HG03066 (cell line): ENCODE measurements around the gene CLIC4.
"Not testable (repeated sequence)": the region's sequence is repeated elsewhere in the genome, so short reads cannot be mapped to it uniquely, and the experiment has no call there.

Experiments
- ATAC-seq: cut with Tn5 transposase; IDR thresholded peaks from one replicate; pipeline ENCODE4 v1.9.1; 2021; ENCODE audit warnings: low read depth; ENCODE audit not compliant: unreplicated experiment

Gene CLIC4

GRCh38 chr1:24743404-24744211 is 1.6 kb upstream of the CLIC4 start:
- no peak for ATAC-seq

GRCh38 chr1:24745711-24746413 is 615 bp downstream of the CLIC4 start:
- ATAC-seq = no peak

- no peak for ATAC-seq
Measured at GRCh38 chr1:24748191-24749121, 3.2 kb downstream of the CLIC4 start.

- no peak for ATAC-seq
Measured at GRCh38 chr1:24749252-24749651, 4.0 kb downstream of the CLIC4 start.

GRCh38 chr1:24749886-24750285 is 4.6 kb downstream of the CLIC4 start:
- ATAC-seq = no peak

- no peak for ATAC-seq
Measured at GRCh38 chr1:24751833-24752232, 6.6 kb downstream of the CLIC4 start.

- no peak for ATAC-seq
Measured at GRCh38 chr1:24752305-24752704, 7.1 kb downstream of the CLIC4 start.

GRCh38 chr1:24754229-24754628 is 9.0 kb downstream of the CLIC4 start:
- no peak for ATAC-seq

GRCh38 chr1:24755323-24755722 is 10.1 kb downstream of the CLIC4 start:
- ATAC-seq = not testable (repeated sequence)

- ATAC-seq = no peak
Measured at GRCh38 chr1:24756395-24756794, 11.1 kb downstream of the CLIC4 start.

GRCh38 chr1:24759492-24759891 is 14.2 kb downstream of the CLIC4 start:
- ATAC-seq = no peak

GRCh38 chr1:24761582-24761981 is 16.3 kb downstream of the CLIC4 start:
- no peak for ATAC-seq

- ATAC-seq = no peak
Measured at GRCh38 chr1:24762133-24762676, 17.0 kb downstream of the CLIC4 start.

GRCh38 chr1:24763671-24764070 is 18.4 kb downstream of the CLIC4 start:
- ATAC-seq = no peak

- no peak for ATAC-seq
Measured at GRCh38 chr1:24764439-24764838, 19.2 kb downstream of the CLIC4 start.

- ATAC-seq = no peak
Measured at GRCh38 chr1:24764848-24765247, 19.6 kb downstream of the CLIC4 start.

- ATAC-seq = no peak
Measured at GRCh38 chr1:24765308-24765988, 20.2 kb downstream of the CLIC4 start.

GRCh38 chr1:24767351-24767750 is 22.1 kb downstream of the CLIC4 start:
- no peak for ATAC-seq

- no peak for ATAC-seq
Measured at GRCh38 chr1:24768873-24769605, 23.8 kb downstream of the CLIC4 start.
